ENCODE data around the gene MYADML2.

MYADML2 gene

DNA sequence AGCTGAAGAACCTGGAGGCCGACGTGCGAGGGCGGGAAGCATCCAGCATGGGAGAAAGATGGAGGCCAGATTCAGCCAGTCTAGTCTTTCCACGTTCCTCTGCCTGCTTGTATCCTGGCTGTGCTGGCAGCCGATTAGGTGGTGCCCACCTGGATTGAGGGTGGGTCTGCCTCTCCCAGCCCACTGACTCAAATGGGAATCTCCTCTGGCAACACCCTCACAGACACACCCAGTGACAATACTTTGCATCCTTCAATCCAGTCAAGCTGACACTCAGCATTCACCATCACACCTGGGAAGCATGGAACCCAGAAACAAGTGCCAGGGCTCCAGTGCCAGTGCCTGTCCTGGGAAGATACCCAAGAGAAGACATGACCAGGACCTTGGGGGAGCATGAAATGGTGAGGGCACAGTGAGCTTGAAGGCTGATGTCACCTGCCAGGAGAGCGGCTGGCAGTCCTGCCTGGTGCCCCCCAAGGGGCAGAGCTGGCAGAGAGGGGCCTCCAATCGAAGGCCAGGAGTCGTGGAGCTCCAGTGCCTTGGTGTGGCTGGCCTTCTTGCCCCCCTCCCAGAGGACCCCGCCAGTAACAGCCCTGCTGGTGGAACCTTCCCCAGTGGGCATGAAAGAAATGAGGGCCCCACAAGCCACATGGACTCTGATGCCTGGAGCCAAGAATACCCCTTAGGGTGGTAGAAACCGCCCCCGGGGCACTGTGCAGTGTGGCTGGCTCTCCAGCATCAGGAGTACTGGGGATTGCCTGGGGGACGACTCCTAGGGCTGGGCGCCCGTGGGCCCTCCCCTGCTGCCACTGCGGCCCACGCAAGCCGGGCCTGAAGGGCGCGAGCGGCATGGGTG is 45.6 kb downstream of the MYADML2 start:
- DNase-seq (ENCODE audit: low read depth in 3 of 3, low spot score in 1 of 3) = no peak

DNA sequence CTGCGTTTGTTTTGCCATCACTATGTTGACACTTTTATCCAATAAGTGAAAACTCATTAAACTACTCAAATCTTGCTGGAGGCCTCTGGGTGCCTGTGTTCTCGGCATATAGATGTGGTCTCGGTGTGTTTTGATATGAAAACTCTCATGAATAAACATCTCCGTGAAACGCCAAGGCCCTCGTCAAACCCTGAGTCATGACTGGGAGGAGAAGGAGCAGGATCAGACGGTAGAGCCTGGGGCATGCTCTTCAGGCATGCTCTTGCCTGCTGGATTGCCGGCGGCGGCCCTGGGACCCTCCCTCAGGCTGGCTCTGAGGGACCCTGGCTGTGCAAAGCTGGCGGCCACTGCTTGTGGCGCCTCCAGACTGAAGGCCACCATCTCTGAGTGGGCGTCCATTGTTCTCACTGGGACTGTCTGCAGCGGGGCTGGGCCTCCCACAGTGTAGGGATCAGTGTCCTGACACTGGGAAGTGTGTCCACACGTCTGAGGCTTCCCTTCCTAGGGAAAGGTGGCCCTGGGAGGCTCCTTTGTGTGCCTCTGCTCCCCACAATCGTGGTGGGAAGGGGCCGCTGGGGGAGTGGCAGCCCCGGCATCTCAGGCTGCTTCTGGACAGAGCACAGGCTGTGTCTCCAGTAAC is 46.7 kb downstream of the MYADML2 start:
- DNase-seq (ENCODE audit: low read depth in 3 of 3, low spot score in 1 of 3) = no peak

DNA sequence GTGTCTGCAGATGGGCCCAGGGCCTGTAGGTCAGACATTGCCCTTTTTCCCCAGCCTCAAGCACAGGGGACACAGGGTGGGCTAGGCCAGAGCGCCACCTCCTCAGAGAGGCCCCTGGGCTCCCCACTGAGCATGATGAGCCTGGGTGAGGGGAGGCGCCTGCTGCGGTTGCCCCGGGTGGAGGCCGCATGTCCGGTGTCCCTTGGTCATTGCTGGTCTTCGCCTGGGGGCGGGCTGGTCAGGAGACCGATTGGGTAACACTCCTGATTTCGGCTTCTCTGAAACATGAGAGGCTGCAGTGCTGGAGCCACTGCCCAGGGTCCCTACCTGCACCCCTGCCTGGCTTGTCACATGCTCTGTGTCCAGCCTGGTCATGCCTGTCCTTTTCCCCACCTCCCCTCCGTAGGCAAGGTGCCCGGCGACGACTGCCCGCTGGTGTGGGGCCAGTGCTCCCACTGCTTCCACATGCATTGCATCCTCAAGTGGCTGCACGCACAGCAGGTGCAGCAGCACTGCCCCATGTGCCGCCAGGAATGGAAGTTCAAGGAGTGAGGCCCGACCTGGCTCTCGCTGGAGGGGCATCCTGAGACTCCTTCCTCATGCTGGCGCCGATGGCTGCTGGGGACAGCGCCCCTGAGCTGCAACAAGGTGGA is 47.4 kb downstream of the MYADML2 start:
- no peak for DNase-seq (ENCODE audit: low read depth in 3 of 3, low spot score in 1 of 3)

DNA sequence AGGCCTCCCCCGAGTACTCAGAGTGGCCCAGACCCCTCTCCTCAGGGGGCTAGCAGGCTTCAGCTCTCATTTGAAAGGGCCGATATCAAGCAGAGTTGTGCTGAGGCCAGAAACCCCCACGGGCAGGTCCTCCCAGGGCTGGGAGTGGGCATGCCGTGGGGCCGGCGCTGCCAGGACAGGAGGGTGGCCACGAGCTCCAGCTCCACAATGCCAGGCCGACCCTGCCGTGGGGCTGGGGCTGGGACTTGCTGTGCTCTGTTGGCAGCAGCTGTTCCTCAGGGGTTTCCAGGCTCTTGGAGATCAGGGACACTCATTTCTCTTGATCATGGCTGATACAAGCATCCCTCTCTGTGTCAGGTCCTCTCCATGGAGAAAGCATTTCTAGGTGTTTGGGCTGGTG is 48.1 kb downstream of the MYADML2 start:
- DNase-seq (ENCODE audit: low read depth in 3 of 3, low spot score in 1 of 3) = no peak

DNA sequence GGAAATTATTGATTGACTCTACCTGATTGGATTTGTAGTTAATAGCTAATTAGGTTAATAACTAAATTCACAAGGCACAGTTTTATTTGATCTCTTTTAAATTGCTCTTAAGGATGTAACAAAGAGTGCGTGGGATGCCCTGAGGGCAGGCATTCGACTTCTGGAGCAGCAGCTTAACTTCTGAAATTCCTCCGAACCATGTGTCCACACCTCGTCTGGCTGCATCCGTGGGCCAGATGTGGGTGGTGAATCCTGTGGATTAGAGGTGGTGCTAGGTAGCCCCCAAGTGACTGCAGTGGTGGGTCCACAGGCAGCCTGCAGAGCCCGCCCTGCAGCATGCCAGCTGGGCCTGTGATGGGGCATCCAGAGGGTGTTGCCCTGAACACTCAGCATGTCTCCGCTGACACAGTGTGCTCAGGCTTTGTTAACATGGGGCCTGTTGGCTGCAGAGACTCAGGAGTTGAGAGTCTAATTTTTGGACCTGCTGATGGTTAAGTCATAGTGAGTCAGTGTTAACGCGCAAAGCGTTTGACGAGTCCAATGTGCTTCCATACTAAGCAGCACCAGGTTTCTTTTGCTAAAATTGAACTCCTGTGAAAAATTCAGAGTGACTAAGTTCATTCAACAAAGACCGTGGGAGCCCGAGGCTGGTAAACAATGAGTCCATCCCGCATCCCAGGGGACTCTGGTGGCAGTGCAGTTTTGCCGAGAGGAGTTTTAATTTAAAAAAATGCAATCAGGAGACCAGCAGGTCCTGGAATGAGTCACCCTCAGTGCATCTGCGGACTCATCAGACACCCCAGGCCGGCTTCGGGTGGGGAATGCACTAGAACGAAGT is 48.8 kb downstream of the MYADML2 start:
- DNase-seq (ENCODE audit: low read depth in 3 of 3, low spot score in 1 of 3) = no peak

DNA sequence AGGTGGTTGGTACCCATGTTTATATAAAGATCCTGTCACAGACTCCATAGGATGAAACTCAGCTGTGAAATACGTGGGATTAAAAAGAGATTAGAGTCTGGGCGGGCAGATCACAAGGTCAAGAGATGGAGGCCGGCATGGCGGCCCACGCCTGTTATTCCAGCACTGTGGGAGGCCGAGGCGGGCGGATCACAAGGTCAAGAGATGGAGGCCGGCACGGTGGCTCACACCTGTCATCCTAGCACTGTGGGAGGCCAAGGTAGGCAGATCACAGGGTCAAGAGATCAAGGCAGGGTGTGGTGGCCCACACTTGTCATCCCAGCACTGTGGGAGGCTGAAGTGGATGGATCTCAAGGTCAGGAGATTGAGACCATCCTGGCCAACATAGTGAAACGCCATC is 51.6 kb downstream of the MYADML2 start:
- no peak for DNase-seq (ENCODE audit: low read depth in 3 of 3, low spot score in 1 of 3)

DNA sequence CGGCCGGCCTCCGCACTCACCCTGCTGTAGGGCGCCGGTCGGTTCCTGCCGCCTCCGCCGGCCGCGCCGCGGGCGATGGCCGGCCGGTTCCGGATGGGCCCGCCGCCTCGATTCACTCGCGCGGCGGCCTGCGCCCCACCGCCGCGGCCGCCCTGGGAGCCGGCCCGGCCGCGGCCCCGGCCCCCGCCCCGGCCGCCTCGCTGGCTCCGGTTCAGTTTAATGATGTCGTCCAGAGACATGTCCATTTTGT is 55.8 kb downstream of the MYADML2 start:
- no peak for DNase-seq (ENCODE audit: low read depth in 3 of 3, low spot score in 1 of 3)

DNA sequence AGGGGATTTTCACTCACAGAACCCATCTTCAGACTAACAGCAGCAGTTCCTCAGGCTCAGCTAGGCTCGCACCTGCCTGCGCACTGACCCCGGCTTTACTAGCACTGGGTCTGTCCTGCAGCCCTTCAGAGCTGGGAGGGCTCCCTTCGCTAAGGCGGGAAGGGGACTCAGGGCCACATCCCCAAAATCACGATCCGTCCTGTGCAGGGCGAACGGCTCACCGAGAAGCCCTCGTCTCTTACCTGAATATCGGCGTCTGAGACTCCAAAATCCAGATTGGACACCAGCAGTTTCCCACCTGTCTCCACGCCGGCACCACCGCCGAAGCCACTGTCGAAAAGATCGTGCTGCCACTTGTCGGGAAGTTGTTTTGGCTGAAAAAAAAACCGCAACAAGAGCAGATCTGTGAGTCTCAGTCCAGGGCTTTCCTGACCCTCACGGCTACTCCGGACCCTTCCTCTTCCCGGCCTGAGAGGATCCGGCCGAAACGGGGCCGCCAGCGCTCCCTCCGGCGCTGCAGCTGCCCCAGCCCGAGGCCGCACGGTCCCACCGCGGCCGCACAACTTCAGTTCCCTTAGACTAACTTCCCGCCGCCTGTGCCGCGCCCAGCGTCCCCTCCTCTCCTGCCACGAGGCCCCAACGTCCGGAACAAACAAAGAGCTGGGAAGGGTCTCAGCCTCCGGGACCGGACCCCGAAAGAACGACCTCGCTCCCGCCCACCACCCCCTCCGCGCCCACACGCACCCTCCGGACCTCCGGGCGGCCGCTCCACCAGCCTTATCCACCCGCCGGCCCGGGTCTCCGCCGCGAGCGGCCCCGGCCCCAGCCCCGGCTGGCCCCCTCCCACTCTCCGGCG is 56.4 kb downstream of the MYADML2 start:
- no peak for DNase-seq (ENCODE audit: low read depth in 3 of 3, low spot score in 1 of 3)
